GM10847 (cell line): ENCODE measurements around the gene QSOX2.

ENCODE experiments used
- POLR2A ChIP-seq: IDR thresholded peaks from 2 replicates; pipeline ENCODE4 v1.6.1; 2011; ENCODE audit not compliant: insufficient read length; ENCODE audit errors: extremely low read depth

Gene QSOX2

GRCh38 chr9:136193127-136193890 is 52.3 kb downstream of the QSOX2 start:
- TF ChIP-seq POLR2A = no peak

DNA sequence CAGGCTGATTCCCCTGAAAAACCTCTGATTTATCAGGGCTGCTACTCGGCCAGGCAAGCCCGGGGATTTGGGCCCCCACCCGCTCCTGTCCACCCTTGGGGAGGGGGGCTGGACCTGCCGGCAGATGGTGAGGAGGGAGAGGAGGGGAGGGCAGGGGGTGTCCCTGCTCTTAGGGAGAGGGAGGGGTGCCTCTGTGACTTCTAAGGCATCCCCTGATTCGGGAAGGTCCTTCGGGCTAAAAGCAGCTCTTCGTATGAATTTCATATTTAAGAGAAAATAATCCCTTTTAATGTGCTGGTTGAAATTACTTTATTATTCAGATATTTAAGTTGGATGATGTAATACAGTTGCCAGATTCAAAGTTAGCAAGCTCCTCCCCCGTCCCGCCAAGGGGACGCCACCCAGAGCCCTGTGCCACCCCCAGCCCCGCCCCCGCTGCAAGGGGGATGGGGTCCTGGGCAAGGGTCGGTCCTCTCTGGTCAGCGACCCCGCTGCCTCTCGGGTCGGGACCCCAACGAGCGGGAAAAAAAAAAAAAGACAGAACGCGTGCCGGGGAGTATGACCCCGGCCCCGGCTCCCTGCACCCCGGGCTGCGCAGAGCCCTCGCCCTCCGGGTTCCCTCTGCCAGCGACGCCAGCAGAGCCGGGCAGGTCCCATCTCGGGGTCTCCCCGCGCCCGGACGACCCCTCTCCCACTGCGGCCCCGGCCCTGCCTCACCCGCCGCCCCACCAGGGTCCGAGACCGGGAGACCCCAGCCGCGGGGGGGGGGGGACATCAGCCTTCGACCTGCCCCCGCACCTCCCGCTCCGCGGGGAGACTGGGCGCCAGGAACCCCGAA is 53.1 kb downstream of the QSOX2 start:
- TF ChIP-seq POLR2A = no peak

GRCh38 chr9:136191960-136192286 is 53.7 kb downstream of the QSOX2 start:
- no peak for TF ChIP-seq POLR2A

- no peak for TF ChIP-seq POLR2A
Measured at GRCh38 chr9:136191099-136191959, 54.3 kb downstream of the QSOX2 start.

DNA sequence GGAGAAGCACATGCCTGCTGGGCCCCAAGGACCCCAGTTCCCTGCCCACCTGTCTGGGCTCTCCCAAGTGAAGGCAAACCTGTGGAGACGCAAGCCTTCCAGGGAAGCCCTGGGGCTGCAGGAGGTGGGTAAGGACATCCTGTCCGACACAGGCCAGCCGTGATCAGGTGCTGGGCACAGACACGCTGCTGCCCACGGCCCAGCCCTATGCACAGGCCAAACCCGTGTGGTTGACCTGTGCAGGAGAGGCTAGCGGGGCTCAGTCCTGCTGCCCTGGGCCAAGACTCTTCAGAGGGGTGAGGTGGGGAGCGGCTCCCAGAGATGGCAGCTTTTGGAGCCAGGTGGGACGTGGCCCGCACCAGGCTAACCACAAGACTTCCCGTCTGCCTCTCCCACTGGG is 55.0 kb downstream of the QSOX2 start:
- no peak for TF ChIP-seq POLR2A

DNA sequence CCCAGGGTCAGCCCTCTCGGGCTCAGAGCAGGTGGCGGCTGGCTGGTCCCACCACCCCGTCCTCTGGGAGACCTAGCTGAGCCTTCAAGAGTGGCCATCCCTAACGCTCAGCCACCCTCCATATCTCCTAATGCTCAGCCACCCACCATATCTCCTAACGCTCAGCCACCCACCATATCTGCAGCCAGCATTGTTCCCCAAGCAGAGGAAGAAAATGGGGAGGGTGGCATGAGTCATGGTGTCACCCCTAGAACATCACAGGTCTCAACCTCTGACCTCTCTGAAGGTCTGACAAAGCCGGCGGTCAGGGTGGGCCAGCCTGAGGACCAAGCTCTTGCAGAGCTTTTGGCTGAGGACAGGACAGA is 55.4 kb downstream of the QSOX2 start:
- TF ChIP-seq POLR2A = no peak

GRCh38 chr9:136189394-136190236 is 56.0 kb downstream of the QSOX2 start:
- no peak for TF ChIP-seq POLR2A

DNA sequence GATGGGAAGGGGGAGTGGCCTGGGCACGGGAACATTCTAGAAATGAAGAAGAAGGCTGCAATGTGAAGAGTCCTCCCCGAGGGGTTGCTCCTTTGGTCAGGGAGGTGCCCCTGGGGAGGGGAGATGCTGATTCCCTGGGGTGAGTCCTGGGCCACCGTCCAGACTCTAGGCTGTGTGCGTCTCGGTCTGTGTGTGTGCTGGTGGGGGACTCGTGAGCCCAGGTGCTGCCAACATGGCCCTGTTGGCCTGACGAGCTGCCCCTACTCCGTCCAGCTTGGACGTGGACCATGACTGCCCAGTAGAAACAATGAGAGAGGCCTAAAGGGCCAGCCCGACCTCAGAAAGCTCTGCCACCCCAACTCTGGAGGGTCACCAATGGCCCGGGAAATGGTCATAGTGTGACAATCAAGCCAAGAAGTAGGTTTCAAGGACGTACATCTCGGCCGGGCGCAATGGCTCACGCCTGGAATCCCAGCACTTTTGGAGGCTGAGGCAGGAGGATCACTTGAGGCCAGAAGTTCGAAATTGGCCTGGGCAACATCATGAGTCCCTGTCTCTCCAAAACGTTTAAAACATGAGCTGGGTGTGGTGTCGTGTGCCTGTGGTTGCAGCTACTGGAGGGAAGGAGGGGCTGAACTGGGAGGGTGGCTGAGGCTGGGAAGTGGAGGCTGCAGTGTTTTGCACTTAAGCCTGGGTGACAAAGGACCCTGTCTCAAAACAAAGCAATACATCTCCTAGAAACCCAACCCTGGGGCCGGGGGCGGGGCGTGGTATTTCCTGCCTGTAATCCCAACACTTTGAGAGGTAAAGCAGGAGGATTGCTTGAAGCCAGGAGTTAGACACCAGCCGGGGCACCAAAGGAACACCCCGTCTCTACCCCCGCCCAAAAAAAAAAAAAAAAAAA is 57.7 kb downstream of the QSOX2 start:
- no peak for TF ChIP-seq POLR2A

GRCh38 chr9:136187197-136187596 is 58.4 kb downstream of the QSOX2 start:
- TF ChIP-seq POLR2A = no peak

- no peak for TF ChIP-seq POLR2A
Measured at GRCh38 chr9:136186386-136186785, 59.2 kb downstream of the QSOX2 start.

DNA sequence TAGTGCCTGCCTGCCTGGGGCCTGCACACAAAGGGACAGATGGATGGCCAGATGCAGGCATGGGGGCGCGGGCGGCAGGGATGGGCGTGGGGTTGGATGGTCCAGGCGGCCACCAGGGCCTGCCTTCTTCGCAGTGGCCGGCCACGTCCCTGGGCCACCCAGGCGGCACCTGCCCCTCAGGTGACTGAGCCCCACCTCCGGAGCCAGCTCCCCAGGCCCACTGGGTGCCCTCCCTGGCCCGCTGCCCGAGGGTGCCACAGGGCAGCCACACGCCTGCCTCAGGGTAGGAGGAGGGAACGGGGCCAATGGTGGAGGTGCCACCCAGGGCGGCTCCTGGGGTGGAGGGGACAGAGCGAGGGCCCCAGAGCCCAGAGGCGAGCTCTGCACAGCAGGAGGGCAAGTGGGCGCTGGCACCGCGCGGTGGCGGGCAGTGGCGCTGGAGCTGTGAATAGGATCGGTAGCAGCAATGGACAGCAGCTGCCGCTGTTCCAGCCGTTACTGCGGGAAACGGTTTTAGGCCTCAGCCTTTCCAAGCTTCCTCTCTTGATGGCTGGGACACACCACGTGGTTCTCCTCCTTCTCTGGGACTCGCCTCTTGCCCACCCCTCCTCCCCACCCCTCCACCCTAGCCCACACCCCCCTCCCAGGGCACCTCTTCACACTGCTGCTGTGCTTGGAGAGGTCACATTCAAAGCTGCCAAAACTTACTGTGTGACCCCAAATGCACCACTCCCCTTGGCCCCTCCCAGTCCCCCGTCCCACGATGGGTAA is 59.8 kb downstream of the QSOX2 start:
- TF ChIP-seq POLR2A = no peak

- TF ChIP-seq POLR2A = no peak
Measured at GRCh38 chr9:136185066-136185465, 60.5 kb downstream of the QSOX2 start.

GRCh38 chr9:136182850-136183422 is 62.7 kb downstream of the QSOX2 start:
- no peak for TF ChIP-seq POLR2A
